Measurements from ENCODE around the gene TTC22.

Gene TTC22

GRCh38 chr1:54800899-54801759, at the start of gene TTC22:
TSS of gene TTC22 (minus strand) at chr1:54801323. CDS start at chr1:54801163, 160 bp downstream.
- DNase-seq, result peak in 13 of 56 donors; percentile 9 to 52 (median 24)

DNA sequence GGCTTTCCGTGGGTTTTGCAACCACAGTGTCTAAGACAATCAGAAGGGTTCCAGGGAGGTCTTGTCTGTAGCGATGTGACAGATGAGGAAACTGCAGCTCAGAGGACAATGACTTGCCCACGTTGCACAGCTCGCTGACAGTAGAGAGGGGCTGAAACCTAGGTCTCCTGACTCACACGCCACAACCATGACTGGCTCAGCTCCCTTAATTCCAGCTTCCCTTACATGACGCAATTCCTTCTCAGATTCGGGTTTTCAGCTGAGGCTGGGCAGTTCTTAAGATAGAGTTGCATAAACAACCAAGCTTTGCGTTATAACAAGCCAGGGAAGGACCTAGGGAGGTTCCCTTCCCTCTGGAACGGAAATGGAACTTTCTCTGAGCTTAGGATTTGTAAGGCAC, 49.6 kb upstream of the TTC22 start:
- no peak for DNase-seq

- DNase-seq, result peak in 4 of 56 donors; percentile 12 to 34 (median 17)
These were observed 49.1 kb upstream of the TTC22 start for GRCh38 chr1:54850069-54850730.

GRCh38 chr1:54849219-54850068, 48.3 kb upstream of the TTC22 start:
- DNase-seq, result no peak

DNA sequence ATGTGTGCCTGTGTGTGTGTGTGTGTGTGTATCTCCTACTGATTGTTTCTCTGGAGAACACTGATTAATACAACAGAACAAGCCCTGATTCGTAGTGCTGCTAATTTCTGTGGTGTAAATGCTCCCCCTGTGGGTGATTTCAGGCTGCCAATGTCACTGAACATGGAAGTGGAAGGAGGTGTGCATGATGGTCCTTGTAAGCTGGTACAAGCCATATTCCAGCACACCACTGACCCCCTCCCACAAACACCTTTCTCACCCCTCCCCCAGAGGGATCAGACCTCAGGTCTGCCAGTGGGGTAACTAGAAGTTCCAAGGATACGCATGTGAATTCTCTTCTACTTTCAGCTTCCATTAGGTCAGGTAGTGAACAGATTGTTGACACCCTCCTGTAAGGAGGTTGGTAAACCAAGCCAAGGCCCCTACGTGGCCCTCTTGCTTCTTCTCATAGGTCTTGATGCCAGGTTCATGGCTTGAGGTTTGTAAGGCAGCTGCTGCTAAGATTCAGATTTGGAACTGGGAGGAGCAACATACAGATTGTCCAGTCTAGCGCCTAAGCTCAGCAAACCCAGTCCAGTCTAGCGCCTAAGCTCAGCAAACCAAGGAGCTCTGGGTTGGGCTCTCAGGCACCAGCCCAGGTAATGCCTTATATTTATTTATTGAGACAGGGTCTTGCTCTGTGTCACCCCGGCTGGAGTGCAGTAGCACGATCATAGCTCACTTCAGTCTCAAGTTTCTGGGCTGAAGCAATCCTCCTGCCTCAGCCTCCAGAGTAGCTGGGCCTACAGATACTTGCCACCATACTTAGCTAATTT, 47.2 kb upstream of the TTC22 start:
- DNase-seq, result no peak

- no peak for DNase-seq
These were observed 45.7 kb upstream of the TTC22 start for GRCh38 chr1:54846716-54847284.

- no peak for DNase-seq
These were observed 45.2 kb upstream of the TTC22 start for GRCh38 chr1:54846301-54846700.

- no peak for DNase-seq
These were observed 44.6 kb upstream of the TTC22 start for GRCh38 chr1:54845772-54846171.

GRCh38 chr1:54844564-54844963, 43.4 kb upstream of the TTC22 start:
- no peak for DNase-seq

GRCh38 chr1:54843449-54843848, 42.3 kb upstream of the TTC22 start:
- DNase-seq, result no peak

DNA sequence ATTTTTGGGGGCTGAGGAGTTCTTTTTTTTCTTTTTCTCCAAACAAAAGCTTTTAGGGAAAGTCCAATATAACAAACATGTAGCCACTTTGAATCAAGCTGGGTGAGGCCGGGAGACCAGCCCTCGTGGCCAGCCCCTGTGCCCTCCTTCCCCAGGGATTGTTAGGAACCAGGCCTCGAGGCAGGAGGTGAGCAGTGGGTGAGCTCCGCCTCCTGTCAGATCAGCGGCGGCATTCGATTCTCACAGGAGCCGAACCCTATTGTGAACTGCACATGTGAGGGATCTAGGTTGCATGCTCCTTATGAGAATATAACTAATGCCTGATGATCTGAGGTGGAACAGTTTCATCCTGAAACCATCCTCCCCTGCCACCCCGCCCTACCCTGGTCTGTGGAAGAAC, 41.8 kb upstream of the TTC22 start:
- DNase-seq, result no peak

DNA sequence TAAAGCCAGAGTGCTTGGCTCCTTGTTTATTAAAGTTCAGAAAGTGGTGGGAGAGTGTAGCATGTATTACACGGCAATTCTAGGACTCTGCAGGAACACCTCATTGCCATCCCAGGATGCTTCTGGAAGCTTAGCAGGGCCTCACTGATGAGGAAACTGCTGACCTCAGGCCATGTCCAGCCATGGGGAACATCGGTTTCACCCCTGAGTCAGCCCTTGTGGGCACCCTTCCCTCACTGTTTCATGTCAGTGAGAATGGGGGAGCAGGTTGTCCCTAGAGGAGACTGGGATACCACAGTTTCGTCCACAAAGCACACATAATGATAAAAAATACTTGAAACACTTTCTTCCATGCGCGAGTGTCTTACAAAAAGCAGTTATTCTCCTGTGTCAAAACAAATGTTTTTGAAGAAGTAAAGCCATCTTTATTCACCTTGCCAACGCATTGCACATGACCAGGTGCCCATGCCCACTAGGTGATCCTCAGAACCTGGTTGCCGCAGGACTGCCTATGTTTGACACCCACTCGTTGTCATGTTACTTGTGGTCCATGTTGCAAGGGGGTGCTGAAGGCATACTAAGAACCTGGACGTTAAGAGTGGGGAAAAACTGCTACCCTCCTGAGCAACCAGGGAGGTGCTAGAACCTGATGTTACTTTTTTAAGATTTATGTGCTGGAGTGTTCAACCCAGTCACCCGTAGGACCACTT, 41.2 kb upstream of the TTC22 start:
- DNase-seq, result no peak

- no peak for DNase-seq
These were observed 38.7 kb upstream of the TTC22 start for GRCh38 chr1:54839824-54840223.

DNA sequence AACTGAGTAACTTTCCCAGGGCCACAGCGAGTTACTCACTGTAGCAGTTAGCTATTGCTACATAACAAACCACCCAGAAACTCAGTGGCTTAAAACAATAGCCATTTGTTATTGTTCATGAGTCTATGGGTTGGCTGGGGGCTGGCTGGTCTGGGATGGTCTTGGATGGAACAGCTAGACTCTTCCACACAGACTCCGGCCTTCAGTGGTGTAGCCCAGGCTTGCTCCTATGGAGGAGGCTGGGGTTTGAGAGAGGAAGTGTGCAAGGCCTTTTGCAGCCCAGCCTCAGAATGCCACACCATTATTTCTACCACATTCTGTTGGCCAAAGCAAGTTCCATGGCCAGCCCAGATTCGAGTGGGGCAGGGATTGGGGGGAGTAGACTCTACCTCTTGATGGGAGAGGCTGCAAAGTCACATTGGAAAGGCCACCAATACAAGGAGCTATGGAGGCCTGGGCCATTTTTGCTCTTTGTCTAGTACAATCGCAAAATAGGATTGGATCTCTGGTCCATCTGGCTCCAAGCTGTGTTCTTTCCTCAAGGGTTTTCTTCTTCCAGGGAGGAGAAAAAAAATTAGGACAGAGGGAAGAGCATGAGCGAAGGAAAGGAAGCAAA, 37.5 kb upstream of the TTC22 start:
- no peak for DNase-seq

DNA sequence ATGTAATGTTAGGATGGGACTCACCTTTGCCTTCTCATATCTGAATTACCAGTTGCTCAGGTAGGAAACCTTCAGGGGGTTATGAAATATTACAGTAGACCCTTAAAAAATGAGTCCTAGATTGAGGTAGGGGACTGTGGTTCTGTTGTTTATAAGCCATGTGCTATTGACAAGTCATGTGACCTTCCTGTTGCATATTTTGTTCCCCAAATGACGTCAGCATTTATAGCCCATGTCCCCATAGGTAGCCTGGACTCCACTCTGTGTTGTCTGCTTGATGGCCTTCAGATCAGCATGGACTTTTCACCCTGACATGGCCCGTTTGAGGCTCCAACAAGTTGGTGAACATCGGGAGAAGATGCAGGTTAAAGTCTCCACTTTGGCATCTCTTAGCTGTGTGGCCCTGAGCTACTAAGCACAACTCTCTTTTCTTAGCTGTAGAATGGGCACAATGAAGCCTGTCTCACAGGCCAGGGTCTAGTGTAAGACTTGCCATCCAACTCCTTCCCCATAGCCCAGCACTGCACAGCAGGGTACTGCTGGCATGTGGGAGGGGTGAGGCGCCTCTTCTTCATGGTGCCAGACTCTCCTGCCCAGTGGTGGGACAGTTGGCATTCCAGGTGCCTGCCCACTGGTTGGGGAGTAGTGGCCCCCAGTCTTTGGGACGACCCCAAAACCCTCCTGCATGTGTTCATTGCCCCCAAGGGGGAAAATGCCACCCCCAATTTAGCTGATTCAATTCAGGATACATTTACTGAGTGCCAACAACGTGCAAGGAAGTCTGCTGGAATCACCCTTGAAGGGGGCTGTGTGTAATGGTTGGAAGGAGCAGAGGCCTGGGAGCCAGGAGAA, 36.1 kb upstream of the TTC22 start:
- no peak for DNase-seq

GRCh38 chr1:54836594-54836993, 35.5 kb upstream of the TTC22 start:
- DNase-seq, result no peak

- no peak for DNase-seq
These were observed 34.8 kb upstream of the TTC22 start for GRCh38 chr1:54835970-54836369.

- DNase-seq, result no peak
These were observed 34.2 kb upstream of the TTC22 start for GRCh38 chr1:54835131-54835898.
